Sigmoid colon (tissue), 4 donors: ENCODE results near the gene TAS2R43.

ENCODE experiments used
- POLR2AphosphoS5 ChIP-seq, 4 donors: sonication (generic); formaldehyde crosslinking; IDR thresholded peaks; one replicate each; pipeline ENCODE4 v1.6.1; 2017; ENCODE audit warnings: antibody characterized with exemption in 4 of 4
- TF ChIP-seq, protein P1 (sequence below), 4 experiments: fragments of 450-650 bp in 3 of 4; fragments of 200-600 bp in 1 of 4; IDR thresholded peaks; one replicate each; pipeline ENCODE4 v1.5.1; 2016 to 2019; ENCODE audit warnings: antibody characterized with exemption in 4 of 4, mild to moderate bottlenecking in 3 of 4, moderate library complexity in 2 of 4

DNA sequence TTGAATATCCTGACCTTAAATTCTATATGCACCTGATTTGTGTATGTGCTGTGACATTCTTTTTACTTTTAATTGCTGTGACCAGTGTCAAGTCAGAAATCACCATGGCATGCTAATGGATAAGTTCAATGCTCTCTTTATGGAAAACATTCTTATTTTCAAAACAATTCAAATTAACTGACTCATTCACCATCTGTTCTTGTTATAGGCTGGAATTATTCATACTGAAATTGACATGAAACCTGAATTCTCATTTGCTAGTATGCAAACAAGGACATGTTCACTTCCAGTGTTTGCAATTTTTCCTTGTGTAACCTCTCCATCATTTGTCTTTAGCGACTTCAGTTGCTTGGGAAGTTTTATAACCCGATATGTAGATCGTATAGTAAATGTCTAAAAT lies 42.2 kb upstream of the TAS2R43 start, which contains the start of gene TAS2R30:
- TF ChIP-seq, protein P1, sequence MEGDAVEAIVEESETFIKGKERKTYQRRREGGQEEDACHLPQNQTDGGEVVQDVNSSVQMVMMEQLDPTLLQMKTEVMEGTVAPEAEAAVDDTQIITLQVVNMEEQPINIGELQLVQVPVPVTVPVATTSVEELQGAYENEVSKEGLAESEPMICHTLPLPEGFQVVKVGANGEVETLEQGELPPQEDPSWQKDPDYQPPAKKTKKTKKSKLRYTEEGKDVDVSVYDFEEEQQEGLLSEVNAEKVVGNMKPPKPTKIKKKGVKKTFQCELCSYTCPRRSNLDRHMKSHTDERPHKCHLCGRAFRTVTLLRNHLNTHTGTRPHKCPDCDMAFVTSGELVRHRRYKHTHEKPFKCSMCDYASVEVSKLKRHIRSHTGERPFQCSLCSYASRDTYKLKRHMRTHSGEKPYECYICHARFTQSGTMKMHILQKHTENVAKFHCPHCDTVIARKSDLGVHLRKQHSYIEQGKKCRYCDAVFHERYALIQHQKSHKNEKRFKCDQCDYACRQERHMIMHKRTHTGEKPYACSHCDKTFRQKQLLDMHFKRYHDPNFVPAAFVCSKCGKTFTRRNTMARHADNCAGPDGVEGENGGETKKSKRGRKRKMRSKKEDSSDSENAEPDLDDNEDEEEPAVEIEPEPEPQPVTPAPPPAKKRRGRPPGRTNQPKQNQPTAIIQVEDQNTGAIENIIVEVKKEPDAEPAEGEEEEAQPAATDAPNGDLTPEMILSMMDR (IDR thresholded peaks at IDR 0.05) = no peak
- no peak for TF ChIP-seq POLR2AphosphoS5 (IDR thresholded peaks at IDR 0.05)
